ENCODE results near the gene TRIM22. TPM values are rescaled to one million over a fixed set of nuclear protein-coding genes. Genes with fewer than 3 reads are reported as not detected.
A peak's percentile ranks its signal among the peaks of the same experiment; 100 is the strongest.
"Not testable (repeated sequence)": the region's sequence is repeated elsewhere in the genome, so short reads cannot be mapped to it uniquely, and the experiment has no call there.

Gene TRIM22
- total and polyA plus RNA-seq, 9 of the 15 experiments (the other 6 are each of a cell fraction or from before 2014, with no cell fraction given), result 0.06 to 1.1 (median 0.18) TPM; not detected in 2

DNA sequence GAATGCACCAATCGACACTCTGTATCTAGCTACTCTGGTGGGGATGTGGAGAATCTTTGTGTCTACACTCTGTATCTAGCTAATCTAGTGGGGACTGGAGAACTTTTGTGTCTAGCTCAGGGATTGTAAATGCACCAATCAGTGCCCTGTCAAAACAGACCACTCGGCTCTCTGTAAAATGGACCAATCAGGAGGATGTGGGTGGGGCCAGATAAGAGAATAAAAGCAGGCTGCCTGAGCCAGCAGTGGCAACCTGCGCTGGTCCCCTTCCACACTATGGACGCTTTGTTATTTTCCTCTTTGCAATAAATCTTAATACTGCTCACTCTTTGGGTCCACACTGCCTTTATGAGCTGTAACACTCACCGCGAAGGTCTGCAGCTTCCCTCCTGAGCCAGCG, 6.0 kb upstream of the TRIM22 start:
- H3K79me2 ChIP-seq (ENCODE audit: control insufficient read depth, insufficient read depth, low read length); H3K9me1 ChIP-seq (ENCODE audit: control insufficient read depth, insufficient read depth, low read length); BruUV-seq (replicated peaks); FAIRE-seq; H3K27ac ChIP-seq (ENCODE audit: extremely low read depth, low read depth, low read length); DNase-seq (ENCODE audit: extremely low read depth in 1 of 4, low spot score in 3 of 4); H3K27me3 ChIP-seq (ENCODE audit: control insufficient read depth in 2 of 2, insufficient read depth in 2 of 2, low read length in 2 of 2); H3K36me3 ChIP-seq (ENCODE audit: control insufficient read depth, insufficient read depth, low read length); H4K20me1 ChIP-seq (replicated peaks; ENCODE audit: control insufficient read depth, insufficient read depth, low read length); H3K9me3 ChIP-seq (replicated peaks; ENCODE audit: control insufficient read depth, insufficient read depth, low read depth, low read length); ATAC-seq; H2AFZ ChIP-seq (ENCODE audit: low read depth, low read length); H3K9ac ChIP-seq (ENCODE audit: insufficient read depth in 1 of 2, low read depth in 2 of 2, low read length in 2 of 2); H3K4me1 ChIP-seq (replicated peaks in 1 of 2; ENCODE audit: control insufficient read depth in 2 of 2, insufficient read depth in 2 of 2, low read length in 2 of 2); in situ Hi-C loops (cut with MboI): not testable (repeated sequence)
- Histone ChIP-seq H3K4me2 (ENCODE audit: insufficient read depth, low read length) (peak overlapping the region; percentile 86), H3K4me3 (peak overlapping the region; percentile 45; the same call in 1 of the 2 replicates)
- WGBS (ENCODE audit: insufficient coverage, low coverage, missing lambda C conversion rate), result 77% methylated on average over 7 of the region's 7 CpGs
- intact Hi-C loops (cut with micrococcal nuclease), result loop anchor here (1.0 kb wide), 2 partner anchors 125 to 208 kb away; partner anchors contain the start of gene OR52N2
- CTCF ChIA-PET (ENCODE audit: low intra/inter-chr PET ratio), result interaction anchor here (1.8 kb wide), 1 partner anchor 207 kb away, joined by 7 read pairs; no protein-coding TSS in a partner anchor
- TF ChIP-seq NFYB (IDR thresholded peaks at IDR 0.05; ENCODE audit: extremely low read depth, insufficient read length), result peak; percentile 71
- POLR2A ChIA-PET, result interaction anchor here (0.6 to 2.1 kb wide), 2 partner anchors 13 to 208 kb away, joined by 3 to 12 read pairs; no protein-coding TSS in a partner anchor

DNA sequence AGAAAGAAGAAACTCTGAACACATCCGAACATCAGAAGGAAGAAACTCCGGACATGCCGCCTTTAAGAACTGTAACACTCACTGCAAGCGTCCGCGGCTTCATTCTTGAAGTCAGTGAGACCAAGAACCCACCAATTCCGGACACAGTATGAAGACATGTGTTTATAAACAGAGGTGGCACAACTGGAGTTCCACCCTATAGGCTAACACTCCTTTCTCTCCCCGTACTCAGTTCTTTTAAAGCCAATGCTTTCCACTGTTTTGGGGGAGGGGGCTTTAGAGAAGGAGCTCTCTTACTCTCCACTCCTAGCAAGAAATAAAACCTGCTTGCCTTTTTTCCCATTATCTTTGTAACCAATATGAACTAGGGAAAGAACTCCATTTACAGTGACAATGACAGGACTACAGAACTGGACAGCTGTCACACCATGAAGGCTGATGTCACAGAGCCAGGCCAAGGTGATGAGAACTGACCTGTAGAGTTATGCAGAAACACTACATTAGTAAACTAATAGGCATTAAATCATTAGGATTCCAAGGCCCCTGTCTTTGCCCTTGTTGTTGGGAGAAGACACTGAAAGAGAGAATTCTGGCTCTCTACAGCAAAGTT, 5.4 kb upstream of the TRIM22 start:
- peaks cover 4% of the 10 kb centered on the region; the same call in 2 of the 3 replicates for H3K79me2 ChIP-seq (ENCODE audit: control insufficient read depth, insufficient read depth, low read length)
- CTCF ChIA-PET (ENCODE audit: low intra/inter-chr PET ratio), result interaction anchor here (0.9 to 1.8 kb wide), 3 partner anchors 28 to 207 kb away, joined by 3 to 7 read pairs (median 5); no protein-coding TSS in a partner anchor
- in situ Hi-C loops (cut with MboI) (no loop called here), intact Hi-C loops (cut with micrococcal nuclease) (loop anchor here (1.0 kb wide), 2 partner anchors 124 to 207 kb away; partner anchors contain the start of gene OR52N2)
- peak; percentile 18 for ATAC-seq
- POLR2A ChIA-PET, result interaction anchor here (0.5 to 2.1 kb wide), 11 partner anchors 13 to 393 kb away, joined by 3 to 12 read pairs (median 4); no protein-coding TSS in a partner anchor
- no TSS peak for BruUV-seq (replicated peaks)
- H4K20me1 ChIP-seq (replicated peaks; ENCODE audit: control insufficient read depth, insufficient read depth, low read length), result no peaks in the 10 kb centered on the region
- DNase-seq (ENCODE audit: extremely low read depth in 1 of 4, low spot score in 3 of 4), result no peak
- H3K9me1 ChIP-seq (ENCODE audit: control insufficient read depth, insufficient read depth, low read length), result no peaks in the 10 kb centered on the region
- peak overlapping the region; percentile 89 for H3K27ac ChIP-seq (ENCODE audit: extremely low read depth, low read depth, low read length)
- no peak for FAIRE-seq
- H3K4me1 ChIP-seq (replicated peaks in 1 of 2; ENCODE audit: control insufficient read depth in 2 of 2, insufficient read depth in 2 of 2, low read length in 2 of 2), result no peaks in the 10 kb centered on the region; a peak in 1 of 5 replicates
- no peaks in the 10 kb centered on the region for H3K9me3 ChIP-seq (replicated peaks; ENCODE audit: control insufficient read depth, insufficient read depth, low read depth, low read length)
- H3K9ac ChIP-seq (ENCODE audit: insufficient read depth in 1 of 2, low read depth in 2 of 2, low read length in 2 of 2), result peak overlapping the region; percentile 73 to 75; a peak in 3 of 4 replicates
- WGBS (ENCODE audit: insufficient coverage, low coverage, missing lambda C conversion rate), result 47% methylated on average over 4 of the region's 8 CpGs
- peak overlapping the region; percentile 96 for H2AFZ ChIP-seq (ENCODE audit: low read depth, low read length)
- 0 out of 3 replicates have a peak, but pooled peaks cover 3% of the 10 kb centered on the region for H3K36me3 ChIP-seq (ENCODE audit: control insufficient read depth, insufficient read depth, low read length)
- H3K27me3 ChIP-seq (ENCODE audit: control insufficient read depth in 2 of 2, insufficient read depth in 2 of 2, low read length in 2 of 2), result no peaks in the 10 kb centered on the region
- H3K4me3 ChIP-seq, result peak overlapping the region; percentile 45
- peak overlapping the region; percentile 86 for H3K4me2 ChIP-seq (ENCODE audit: insufficient read depth, low read length)
- TF ChIP-seq CSDE1 (IDR thresholded peaks at IDR 0.05) (0 out of 4 replicates have a peak, but pooled peaks of 1 of the 2 experiments have one; percentile 7), ARID1B (IDR thresholded peaks at IDR 0.05) (no peak)
- TF ChIP-seq, protein P1, sequence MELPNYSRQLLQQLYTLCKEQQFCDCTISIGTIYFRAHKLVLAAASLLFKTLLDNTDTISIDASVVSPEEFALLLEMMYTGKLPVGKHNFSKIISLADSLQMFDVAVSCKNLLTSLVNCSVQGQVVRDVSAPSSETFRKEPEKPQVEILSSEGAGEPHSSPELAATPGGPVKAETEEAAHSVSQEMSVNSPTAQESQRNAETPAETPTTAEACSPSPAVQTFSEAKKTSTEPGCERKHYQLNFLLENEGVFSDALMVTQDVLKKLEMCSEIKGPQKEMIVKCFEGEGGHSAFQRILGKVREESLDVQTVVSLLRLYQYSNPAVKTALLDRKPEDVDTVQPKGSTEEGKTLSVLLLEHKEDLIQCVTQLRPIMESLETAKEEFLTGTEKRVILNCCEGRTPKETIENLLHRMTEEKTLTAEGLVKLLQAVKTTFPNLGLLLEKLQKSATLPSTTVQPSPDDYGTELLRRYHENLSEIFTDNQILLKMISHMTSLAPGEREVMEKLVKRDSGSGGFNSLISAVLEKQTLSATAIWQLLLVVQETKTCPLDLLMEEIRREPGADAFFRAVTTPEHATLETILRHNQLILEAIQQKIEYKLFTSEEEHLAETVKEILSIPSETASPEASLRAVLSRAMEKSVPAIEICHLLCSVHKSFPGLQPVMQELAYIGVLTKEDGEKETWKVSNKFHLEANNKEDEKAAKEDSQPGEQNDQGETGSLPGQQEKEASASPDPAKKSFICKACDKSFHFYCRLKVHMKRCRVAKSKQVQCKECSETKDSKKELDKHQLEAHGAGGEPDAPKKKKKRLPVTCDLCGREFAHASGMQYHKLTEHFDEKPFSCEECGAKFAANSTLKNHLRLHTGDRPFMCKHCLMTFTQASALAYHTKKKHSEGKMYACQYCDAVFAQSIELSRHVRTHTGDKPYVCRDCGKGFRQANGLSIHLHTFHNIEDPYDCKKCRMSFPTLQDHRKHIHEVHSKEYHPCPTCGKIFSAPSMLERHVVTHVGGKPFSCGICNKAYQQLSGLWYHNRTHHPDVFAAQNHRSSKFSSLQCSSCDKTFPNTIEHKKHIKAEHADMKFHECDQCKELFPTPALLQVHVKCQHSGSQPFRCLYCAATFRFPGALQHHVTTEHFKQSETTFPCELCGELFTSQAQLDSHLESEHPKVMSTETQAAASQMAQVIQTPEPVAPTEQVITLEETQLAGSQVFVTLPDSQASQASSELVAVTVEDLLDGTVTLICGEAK (IDR thresholded peaks at IDR 0.05), result 0 out of 2 replicates have a peak, but pooled peaks have one; percentile 36
- TF ChIP-seq, protein P1 (CRISPR knock-in tag; IDR thresholded peaks at IDR 0.05), result no peak

Data from K562 (cell line).